Osteoblast (primary cell): ENCODE data around the gene LATS1. TPM values are rescaled to one million over a fixed set of nuclear protein-coding genes. Genes with fewer than 3 reads are reported as not detected.
"Not testable (repeated sequence)": the region's sequence is repeated elsewhere in the genome, so short reads cannot be mapped to it uniquely, and the experiment has no call there.

Experiments
- DNase-seq: peaks from one replicate; pipeline ENCODE4 v3.0.0; 2011; ENCODE audit warnings: low spot score, mixed read lengths; ENCODE audit not compliant: insufficient read length; ENCODE audit errors: missing footprints
- H2AFZ ChIP-seq: 2 replicates; pipeline ENCODE4 v1.6.0; 2011; ENCODE audit warnings: mild to moderate bottlenecking, low read length
- H3K27ac ChIP-seq: 2 replicates; pipeline ENCODE4 v1.5.1; 2011; ENCODE audit warnings: mild to moderate bottlenecking, low read depth, low read length, moderate library complexity
- H3K27me3 ChIP-seq: 2 replicates; pipeline ENCODE4 v1.6.0; 2012; ENCODE audit warnings: mild to moderate bottlenecking, control low read depth, inconsistent platforms, low read length, moderate library complexity; ENCODE audit not compliant: insufficient read depth
- H3K36me3 ChIP-seq: 2 replicates; pipeline ENCODE4 v1.5.1; 2011; ENCODE audit warnings: mild to moderate bottlenecking, low read length, control low read depth, moderate library complexity; ENCODE audit not compliant: insufficient read depth
- H3K4me1 ChIP-seq: 2 replicates; pipeline ENCODE4 v1.5.1; 2011; ENCODE audit warnings: mild to moderate bottlenecking, low read length, control low read depth, moderate library complexity; ENCODE audit not compliant: insufficient read depth
- H3K4me2 ChIP-seq: 2 replicates; pipeline ENCODE4 v1.6.0; 2011; ENCODE audit warnings: mild to moderate bottlenecking, low read length; ENCODE audit not compliant: insufficient read depth
- H3K4me3 ChIP-seq: fragments of 200-600 bp; sonication (generic); 3 replicates; pipeline ENCODE4 v1.5.1; 2012; ENCODE audit warnings: mild to moderate bottlenecking, low read length, inconsistent platforms; ENCODE audit not compliant: insufficient read depth
- H3K79me2 ChIP-seq: 2 replicates; pipeline ENCODE4 v1.6.0; 2012; ENCODE audit warnings: mild to moderate bottlenecking, low read length, control low read depth, inconsistent platforms; ENCODE audit not compliant: insufficient read depth
- H3K9me3 ChIP-seq: 2 replicates; pipeline ENCODE4 v1.5.1; 2011; ENCODE audit warnings: low read depth, low read length, control low read depth
- H4K20me1 ChIP-seq: 2 replicates; pipeline ENCODE4 v1.6.0; 2012; ENCODE audit warnings: mild to moderate bottlenecking, low read length, control low read depth; ENCODE audit not compliant: insufficient read depth
- total RNA-seq: library from RNA; depleted of rRNA; stranded (reverse); fragments of >200 nt; gene quantifications from 2 replicates; pipeline ENCODE4 v1.2.3, GENCODE V29; 2012
- TF ChIP-seq, protein P1 (sequence below): IDR thresholded peaks from 2 replicates; pipeline ENCODE4 v1.5.1; 2011; ENCODE audit warnings: mild to moderate bottlenecking, low read depth, low read length, moderate library complexity; ENCODE audit errors: extremely low read depth

Gene LATS1
- total RNA-seq, 1 donor: 25.0 TPM

DNA sequence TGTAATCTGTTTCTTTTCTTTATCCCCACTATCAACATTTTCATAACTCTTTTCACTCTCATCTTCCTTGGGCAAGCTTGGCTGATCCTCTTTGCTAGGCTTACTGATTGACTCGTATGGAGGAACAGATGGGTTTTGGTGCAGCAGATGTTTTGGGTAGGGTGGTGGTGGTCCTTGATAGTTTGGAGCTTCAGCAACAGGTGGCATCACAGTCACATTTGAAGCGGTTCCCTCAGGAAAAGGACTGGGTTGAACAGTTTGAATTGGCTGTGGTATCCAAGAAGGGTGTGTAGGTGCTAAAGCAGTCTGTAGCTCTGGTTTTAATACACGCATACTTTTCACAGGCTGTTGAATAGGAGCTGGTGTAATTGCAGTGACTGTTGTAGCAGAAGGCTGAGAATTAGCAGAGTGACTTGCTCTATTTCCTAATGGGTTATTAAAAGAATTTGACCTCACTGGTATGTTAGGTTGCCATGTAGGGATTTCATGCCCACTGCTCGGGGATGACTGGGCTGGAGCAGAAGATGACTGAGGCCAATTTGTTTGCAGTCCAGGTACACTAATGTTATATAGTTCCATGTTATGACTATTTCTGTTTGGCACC, 34.5 kb downstream of the LATS1 start:
- H3K4me3 ChIP-seq: no peak overlapping the region
- H3K79me2 ChIP-seq: peaks cover 33% of the 10 kb centered on the region
- peaks cover 31% of the 10 kb centered on the region for H3K36me3 ChIP-seq
- H3K27me3 ChIP-seq: no peaks in the 10 kb centered on the region
- no peak overlapping the region for H3K4me2 ChIP-seq
- DNase-seq: no peak
- TF ChIP-seq, protein P1, sequence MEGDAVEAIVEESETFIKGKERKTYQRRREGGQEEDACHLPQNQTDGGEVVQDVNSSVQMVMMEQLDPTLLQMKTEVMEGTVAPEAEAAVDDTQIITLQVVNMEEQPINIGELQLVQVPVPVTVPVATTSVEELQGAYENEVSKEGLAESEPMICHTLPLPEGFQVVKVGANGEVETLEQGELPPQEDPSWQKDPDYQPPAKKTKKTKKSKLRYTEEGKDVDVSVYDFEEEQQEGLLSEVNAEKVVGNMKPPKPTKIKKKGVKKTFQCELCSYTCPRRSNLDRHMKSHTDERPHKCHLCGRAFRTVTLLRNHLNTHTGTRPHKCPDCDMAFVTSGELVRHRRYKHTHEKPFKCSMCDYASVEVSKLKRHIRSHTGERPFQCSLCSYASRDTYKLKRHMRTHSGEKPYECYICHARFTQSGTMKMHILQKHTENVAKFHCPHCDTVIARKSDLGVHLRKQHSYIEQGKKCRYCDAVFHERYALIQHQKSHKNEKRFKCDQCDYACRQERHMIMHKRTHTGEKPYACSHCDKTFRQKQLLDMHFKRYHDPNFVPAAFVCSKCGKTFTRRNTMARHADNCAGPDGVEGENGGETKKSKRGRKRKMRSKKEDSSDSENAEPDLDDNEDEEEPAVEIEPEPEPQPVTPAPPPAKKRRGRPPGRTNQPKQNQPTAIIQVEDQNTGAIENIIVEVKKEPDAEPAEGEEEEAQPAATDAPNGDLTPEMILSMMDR: no peak
- no peaks in the 10 kb centered on the region for H3K9me3 ChIP-seq
- no peak overlapping the region for H3K27ac ChIP-seq
- H4K20me1 ChIP-seq: peaks cover 3% of the 10 kb centered on the region
- H2AFZ ChIP-seq: no peak overlapping the region
- H3K4me1 ChIP-seq: no peaks in the 10 kb centered on the region

DNA sequence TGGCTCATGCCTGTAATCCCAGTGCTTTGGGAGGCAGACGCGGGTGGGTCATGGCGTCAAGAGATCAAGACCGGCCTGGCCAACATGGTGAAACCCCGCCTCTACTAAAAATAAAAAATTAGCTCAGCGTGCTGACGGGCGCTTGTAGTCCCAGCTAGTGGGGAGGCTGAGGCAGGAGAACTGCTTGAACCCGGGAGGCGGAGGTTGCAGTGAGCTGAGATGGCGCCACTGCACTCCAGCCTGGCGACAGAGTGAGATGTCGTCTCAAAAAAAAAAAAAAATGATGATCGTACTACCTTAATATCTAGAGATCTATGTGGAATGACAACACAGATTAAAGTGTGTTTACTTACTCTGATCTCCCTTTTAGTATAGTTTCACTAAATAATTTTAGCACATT, 36.1 kb downstream of the LATS1 start:
- H3K27me3 ChIP-seq: not testable (repeated sequence)
- H3K79me2 ChIP-seq: peaks cover 31% of the 10 kb centered on the region

DNA sequence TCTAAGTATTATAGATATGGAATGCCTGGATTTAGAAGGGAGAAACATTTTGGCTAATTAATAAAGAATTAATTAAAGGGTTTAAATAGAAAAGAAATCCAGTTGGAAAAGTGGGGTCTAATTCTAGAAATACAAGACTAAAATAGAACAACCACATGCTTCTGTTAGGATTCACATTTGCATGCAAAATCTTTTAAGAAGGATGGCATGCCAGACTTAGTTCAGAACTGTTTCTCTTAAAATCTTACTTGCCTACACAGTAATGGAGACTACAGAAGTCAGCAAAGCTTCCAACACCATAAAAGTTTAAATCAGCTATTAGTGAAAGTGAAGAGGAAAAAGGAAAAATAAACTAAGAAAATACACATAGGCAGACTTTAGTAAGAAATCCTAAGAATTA, 36.7 kb downstream of the LATS1 start:
- no peak overlapping the region for H2AFZ ChIP-seq
- no peaks in the 10 kb centered on the region for H3K27me3 ChIP-seq
- no peak for DNase-seq
- H3K79me2 ChIP-seq: peaks cover 25% of the 10 kb centered on the region
- H3K9me3 ChIP-seq: no peaks in the 10 kb centered on the region
- no peak overlapping the region for H3K4me2 ChIP-seq
- H3K4me3 ChIP-seq: no peak overlapping the region
- H3K4me1 ChIP-seq: no peaks in the 10 kb centered on the region
- H4K20me1 ChIP-seq: peaks cover 8% of the 10 kb centered on the region
- no peak overlapping the region for H3K27ac ChIP-seq
- TF ChIP-seq, protein P1: no peak
- peaks cover 38% of the 10 kb centered on the region for H3K36me3 ChIP-seq

More for the DNA sequence above, 36.1 kb downstream of the LATS1 start:
- not testable (repeated sequence) for H3K9me3 ChIP-seq, H4K20me1 ChIP-seq, H3K4me2 ChIP-seq, H2AFZ ChIP-seq, DNase-seq, H3K4me1 ChIP-seq, H3K4me3 ChIP-seq, H3K27ac ChIP-seq
- peaks cover 34% of the 10 kb centered on the region for H3K36me3 ChIP-seq

DNA sequence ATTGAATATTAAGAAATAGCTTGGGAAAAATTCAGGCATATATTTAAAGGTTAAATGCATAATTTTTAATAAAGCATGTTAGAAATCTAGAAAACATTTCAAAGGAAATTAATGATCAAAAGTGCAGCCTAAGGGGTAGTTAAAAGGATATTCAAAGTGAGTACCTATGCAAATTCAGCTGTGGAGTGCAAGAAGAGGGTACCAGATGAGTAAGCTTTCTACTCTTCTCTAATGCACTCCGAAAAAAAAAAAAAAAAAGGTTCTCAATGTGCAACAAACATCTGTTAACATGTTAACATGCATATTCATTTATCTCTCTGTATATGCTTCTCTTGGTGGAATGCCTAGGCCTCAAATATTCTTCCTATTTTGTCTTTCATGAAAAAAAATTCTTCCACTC, 37.4 kb downstream of the LATS1 start:
- Histone ChIP-seq H3K4me3 (no peak overlapping the region), H4K20me1 (peaks cover 8% of the 10 kb centered on the region), H3K36me3 (peaks cover 45% of the 10 kb centered on the region), H2AFZ (no peak overlapping the region), H3K27ac (no peak overlapping the region), H3K27me3 (no peaks in the 10 kb centered on the region), H3K79me2 (peaks cover 22% of the 10 kb centered on the region), H3K4me1 (no peaks in the 10 kb centered on the region), H3K9me3 (no peaks in the 10 kb centered on the region), H3K4me2 (no peak overlapping the region)
- no peak for DNase-seq
- TF ChIP-seq, protein P1: no peak

DNA sequence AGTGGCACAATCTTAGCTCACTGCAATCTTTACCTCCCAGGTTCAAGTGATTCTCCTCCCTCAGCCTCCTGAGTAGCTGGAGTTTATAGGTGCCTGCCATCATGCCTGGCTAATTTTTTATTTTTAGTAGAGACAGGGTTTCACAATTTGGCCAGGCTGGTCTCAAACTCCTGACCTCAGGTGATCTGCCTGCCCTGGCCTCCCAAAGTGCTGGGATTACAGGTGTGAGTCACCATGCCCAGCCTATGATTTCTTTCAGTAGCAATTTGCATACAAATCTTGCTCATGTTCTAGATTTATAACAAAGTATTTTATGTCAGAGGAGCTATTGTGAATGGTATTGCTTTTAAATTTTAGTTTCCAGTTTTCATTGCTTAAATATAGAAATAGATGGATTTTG, 45.6 kb downstream of the LATS1 start:
- not testable (repeated sequence) for H3K27me3 ChIP-seq, H4K20me1 ChIP-seq, H3K79me2 ChIP-seq, H3K4me3 ChIP-seq, H3K9me3 ChIP-seq, H3K27ac ChIP-seq, DNase-seq, H3K4me2 ChIP-seq, H2AFZ ChIP-seq, H3K4me1 ChIP-seq
- peaks cover 49% of the 10 kb centered on the region for H3K36me3 ChIP-seq
